GM23248 (cell line): ENCODE results near the gene MXI1. TPM values are rescaled to one million over a fixed set of nuclear protein-coding genes. Genes with fewer than 3 reads are reported as not detected.

Experiments used
- DNase-seq: peaks from one replicate; pipeline ENCODE4 v3.0.0-alpha.2; 2015
- H2AFZ ChIP-seq: fragments of 200-600 bp; sonication (generic); 2 replicates; pipeline ENCODE4 v1.6.1; 2016; ENCODE audit warnings: antibody characterized with exemption
- H3F3A ChIP-seq: fragments of 200-600 bp; sonication (generic); 2 replicates; pipeline ENCODE4 v1.6.1; 2016; ENCODE audit warnings: mild to moderate bottlenecking, antibody characterized with exemption, mixed run types; ENCODE audit not compliant: insufficient read depth
- H3K27ac ChIP-seq: fragments of 200-600 bp; sonication (generic); 2 replicates; pipeline ENCODE4 v1.5.1; 2016; ENCODE audit warnings: mild to moderate bottlenecking
- H3K27me3 ChIP-seq: fragments of 200-600 bp; sonication (generic); replicated peaks from 2 replicates; pipeline ENCODE4 v1.6.1; 2016; ENCODE audit warnings: mild to moderate bottlenecking; ENCODE audit not compliant: insufficient read depth
- H3K36me3 ChIP-seq: fragments of 200-600 bp; sonication (generic); 2 replicates; pipeline ENCODE4 v1.6.1; 2016; ENCODE audit warnings: low read depth, mild to moderate bottlenecking
- H3K4me1 ChIP-seq: fragments of 200-600 bp; sonication (generic); 2 replicates; pipeline ENCODE4 v1.6.1; 2016; ENCODE audit warnings: mild to moderate bottlenecking; ENCODE audit not compliant: insufficient read depth
- H3K4me2 ChIP-seq: fragments of 200-600 bp; sonication (generic); one replicate; pipeline ENCODE4 v1.6.1; 2016; ENCODE audit warnings: mild to moderate bottlenecking; ENCODE audit not compliant: unreplicated experiment
- H3K4me3 ChIP-seq: fragments of 200-600 bp; sonication (generic); 2 replicates; pipeline ENCODE4 v1.5.1; 2016; ENCODE audit warnings: mild to moderate bottlenecking
- H3K79me2 ChIP-seq: fragments of 200-600 bp; sonication (generic); 2 replicates; pipeline ENCODE4 v1.6.1; 2016; ENCODE audit warnings: mild to moderate bottlenecking; ENCODE audit not compliant: insufficient read depth
- H3K9ac ChIP-seq: fragments of 200-600 bp; sonication (generic); 2 replicates; pipeline ENCODE4 v1.6.1; 2016; ENCODE audit warnings: mild to moderate bottlenecking
- H3K9me2 ChIP-seq: fragments of 200-600 bp; sonication (generic); 2 replicates; pipeline ENCODE4 v1.6.1; 2016; ENCODE audit warnings: mixed run types, mild to moderate bottlenecking, moderate library complexity; ENCODE audit not compliant: insufficient read depth
- H3K9me3 ChIP-seq: fragments of 200-600 bp; sonication (generic); one replicate; pipeline ENCODE4 v1.6.1; 2017; ENCODE audit warnings: low read depth
- H4K20me1 ChIP-seq: fragments of 200-600 bp; sonication (generic); 2 replicates; pipeline ENCODE4 v1.6.0; 2016; ENCODE audit not compliant: insufficient read depth
- EZH2 ChIP-seq: fragments of 200-600 bp; sonication (generic); IDR thresholded peaks from 2 replicates; pipeline ENCODE4 v1.6.1; 2018; ENCODE audit warnings: antibody characterized with exemption, mild to moderate bottlenecking; ENCODE audit not compliant: insufficient read depth, poor library complexity, severe bottlenecking
- EZH2phosphoT487 ChIP-seq: fragments of 200-600 bp; sonication (generic); IDR thresholded peaks from 2 replicates; pipeline ENCODE4 v1.6.1; 2018; ENCODE audit warnings: antibody characterized with exemption, moderate library complexity, mild to moderate bottlenecking, low read depth; ENCODE audit not compliant: insufficient read depth
- WGBS, 2 experiments: methylation state at CpG; one replicate each; pipeline ENCODE4 v1.1.6; 2015 to 2017; ENCODE audit warnings: low lambda C conversion rate in 2 of 2, low coverage in 1 of 2; ENCODE audit errors: missing lambda C conversion rate in 2 of 2; 5-methylcytosine and 5-hydroxymethylcytosine counted together
- in situ Hi-C: fragments of 300-500 bp; cut with MboI; formaldehyde crosslinking; loops from 2 replicates; pipeline ENCODE4 v1.15.0; 2020
- polyA plus RNA-seq: library from polyadenylated mRNA; unstranded; fragments of >200 nt; fragmentation: Nextera tagmentation; extraction: Ambion mirVana; gene quantifications from 2 replicates; pipeline ENCODE4 v1.2.1, GENCODE V29; 2016
- total RNA-seq: library from RNA; depleted of rRNA; stranded (reverse); fragments of >200 nt; shearing (Covaris generic); gene quantifications from 2 replicates; pipeline ENCODE4 v1.2.3, GENCODE V29; 2014

MXI1 gene
- total and polyA plus RNA-seq, 2 experiments from 2014 or later, result 17.6 to 25.7 TPM

GRCh38 chr10:110237894-110238480, 30.6 kb downstream of the MXI1 start:
- no peak overlapping the region for H3K27ac ChIP-seq
- no peaks in the 10 kb centered on the region for H3K36me3 ChIP-seq
- H3K9ac ChIP-seq, result no peak overlapping the region
- peaks cover 44% of the 10 kb centered on the region for H3K79me2 ChIP-seq
- 94 to 98% methylated on average over 2 of the region's 2 CpGs for WGBS, 2 experiments
- no peak overlapping the region for H3K4me2 ChIP-seq
- H3K9me2 ChIP-seq, result no peaks in the 10 kb centered on the region
- H4K20me1 ChIP-seq, result 0 out of 2 replicates have a peak, but pooled peaks cover 6% of the 10 kb centered on the region
- no peaks in the 10 kb centered on the region for H3K27me3 ChIP-seq
- no peaks in the 10 kb centered on the region for H3K4me1 ChIP-seq
- peaks cover 6% of the 10 kb centered on the region; the same call in 1 of the 2 replicates for H3F3A ChIP-seq
- no peak overlapping the region for H2AFZ ChIP-seq
- H3K4me3 ChIP-seq, result no peak overlapping the region
- no peak for DNase-seq
- in situ Hi-C loops, result no loop called here
- no peaks in the 10 kb centered on the region for H3K9me3 ChIP-seq
- no peak for TF ChIP-seq EZH2phosphoT487
- no peak for TF ChIP-seq EZH2

GRCh38 chr10:110239892-110240291, 32.5 kb downstream of the MXI1 start:
- H3K9ac ChIP-seq, result no peak overlapping the region

GRCh38 chr10:110241407-110241806, 34.0 kb downstream of the MXI1 start:
- H4K20me1 ChIP-seq, result no peaks in the 10 kb centered on the region
- no peak overlapping the region for H3K9ac ChIP-seq
- H3K4me2 ChIP-seq, result no peak overlapping the region
- H2AFZ ChIP-seq, result no peak overlapping the region
- H3F3A ChIP-seq, result 0 out of 2 replicates have a peak, but pooled peaks cover 4% of the 10 kb centered on the region
- no peaks in the 10 kb centered on the region for H3K27me3 ChIP-seq
- H3K9me3 ChIP-seq, result no peaks in the 10 kb centered on the region
- no peak for DNase-seq
- no peak overlapping the region for H3K4me3 ChIP-seq
- no peaks in the 10 kb centered on the region for H3K4me1 ChIP-seq
- no peaks in the 10 kb centered on the region for H3K36me3 ChIP-seq
- in situ Hi-C loops, result no loop called here
- H3K79me2 ChIP-seq, result peaks cover 42% of the 10 kb centered on the region
- H3K27ac ChIP-seq, result no peak overlapping the region
- TF ChIP-seq EZH2phosphoT487 (no peak), EZH2 (no peak)
- H3K9me2 ChIP-seq, result no peaks in the 10 kb centered on the region; the same call in 1 of the 2 replicates
- WGBS, 2 experiments, result 74 to 80% methylated on average over 3 of the region's 3 CpGs

More at GRCh38 chr10:110239892-110240291, 32.5 kb downstream of the MXI1 start:
- Histone ChIP-seq H3K4me2 (no peak overlapping the region), H2AFZ (no peak overlapping the region), H3K27ac (no peak overlapping the region), H3K27me3 (no peaks in the 10 kb centered on the region), H3K4me1 (no peaks in the 10 kb centered on the region), H3F3A (0 out of 2 replicates have a peak, but pooled peaks cover 4% of the 10 kb centered on the region), H4K20me1 (no peaks in the 10 kb centered on the region), H3K36me3 (no peaks in the 10 kb centered on the region), H3K4me3 (no peak overlapping the region), H3K79me2 (peaks cover 44% of the 10 kb centered on the region), H3K9me3 (no peaks in the 10 kb centered on the region), H3K9me2 (no peaks in the 10 kb centered on the region)
- in situ Hi-C loops, result no loop called here
- TF ChIP-seq EZH2phosphoT487, result no peak
- TF ChIP-seq EZH2, result no peak
- no peak for DNase-seq

GRCh38 chr10:110241841-110242240, 34.4 kb downstream of the MXI1 start:
- Histone ChIP-seq H3F3A (0 out of 2 replicates have a peak, but pooled peaks cover 4% of the 10 kb centered on the region), H3K4me1 (no peaks in the 10 kb centered on the region), H4K20me1 (no peaks in the 10 kb centered on the region), H3K9me3 (no peaks in the 10 kb centered on the region), H3K4me3 (no peak overlapping the region), H3K27me3 (no peaks in the 10 kb centered on the region), H3K9me2 (no peaks in the 10 kb centered on the region; the same call in 1 of the 2 replicates), H3K9ac (no peak overlapping the region), H3K36me3 (no peaks in the 10 kb centered on the region), H2AFZ (no peak overlapping the region), H3K4me2 (no peak overlapping the region), H3K27ac (no peak overlapping the region), H3K79me2 (peaks cover 39% of the 10 kb centered on the region)
- no peak for DNase-seq
- 72 to 78% methylated on average over 2 of the region's 2 CpGs for WGBS, 2 experiments
- TF ChIP-seq EZH2 (no peak), EZH2phosphoT487 (no peak)
- in situ Hi-C loops, result no loop called here
